Fibroblast of lung (primary cell): ENCODE results near the gene UST.

Experiments
- CTCF ChIP-seq, 2 donors: IDR thresholded peaks in 1 of 2; conservative IDR thresholded peaks in 1 of 2; 1 replicate in 1 of 2; 2 replicates in 1 of 2; pipeline ENCODE4 v1.5.1; 2011 to 2012; ENCODE audit warnings: low read length in 2 of 2, control low read depth in 1 of 2, inconsistent platforms in 1 of 2, low read depth in 1 of 2, mild to moderate bottlenecking in 1 of 2
- EZH2 ChIP-seq: IDR thresholded peaks from 2 replicates; pipeline ENCODE4 v1.5.1; 2012; ENCODE audit warnings: low read length, control low read depth, mild to moderate bottlenecking; ENCODE audit errors: missing control alignments

GRCh38 chr6:148758492-148758891 is 11.7 kb downstream of the UST start:
- TF ChIP-seq CTCF (conservative IDR thresholded peaks at IDR 0.05 in 1 of 2, IDR thresholded peaks at IDR 0.05 in 1 of 2; ENCODE audit: low read depth in 1 of 2, low read length in 2 of 2) (no peak), EZH2 (no peak)
